Measurements from ENCODE around the gene TMEM245. TPM values are rescaled to one million over a fixed set of nuclear protein-coding genes. Genes with fewer than 3 reads are reported as not detected.
A peak's percentile ranks its signal among the peaks of the same experiment; 100 is the strongest.

TMEM245 gene
- total RNA-seq, 1 experiment from 2014 or later: 52.2 TPM

DNA sequence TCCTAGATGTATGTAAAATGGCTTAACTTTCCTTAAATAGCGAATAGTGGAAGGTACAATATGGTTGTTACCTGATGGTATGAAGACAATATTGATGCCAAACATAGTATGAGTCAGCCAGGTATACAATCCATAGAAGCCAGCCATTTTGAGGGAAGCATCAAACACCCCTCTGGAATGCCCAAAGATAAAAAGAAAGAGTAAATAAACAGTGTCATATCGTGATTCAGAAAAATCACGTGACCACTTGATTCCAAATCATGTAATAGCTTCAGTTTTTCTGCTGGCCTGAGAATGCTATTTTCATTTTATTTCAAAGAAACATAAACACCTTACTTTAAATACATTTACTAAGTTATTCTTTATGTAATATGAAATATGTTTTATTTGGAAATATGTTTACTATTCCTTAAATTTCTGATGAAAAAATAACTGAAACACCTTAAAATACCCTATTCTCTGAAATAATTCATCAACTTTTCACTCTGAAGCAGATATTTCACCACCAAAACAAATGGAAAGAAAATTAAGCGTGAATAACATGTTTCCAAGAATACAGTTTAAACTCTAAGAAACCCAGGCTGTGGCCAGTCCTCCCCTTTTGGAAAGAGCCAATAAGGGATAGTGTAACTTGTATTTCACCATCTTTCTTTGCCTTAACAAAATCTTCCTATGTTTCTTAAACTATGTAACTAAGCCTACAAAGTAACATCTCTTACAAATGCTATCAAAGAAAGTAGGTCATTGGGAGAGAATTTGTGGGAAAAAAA lies 81.6 kb downstream of the TMEM245 start:
- no peak overlapping the region for H3K27ac Mint-ChIP-seq (ENCODE audit: unreplicated experiment)
- no peaks in the 10 kb centered on the region for H3K27me3 Mint-ChIP-seq (ENCODE audit: unreplicated experiment)
- H3K36me3 Mint-ChIP-seq (ENCODE audit: insufficient read depth, unreplicated experiment): peaks cover 13% of the 10 kb centered on the region
- no peaks in the 10 kb centered on the region for H3K9me3 Mint-ChIP-seq (ENCODE audit: low read depth, unreplicated experiment)
- TF ChIP-seq, protein P1, sequence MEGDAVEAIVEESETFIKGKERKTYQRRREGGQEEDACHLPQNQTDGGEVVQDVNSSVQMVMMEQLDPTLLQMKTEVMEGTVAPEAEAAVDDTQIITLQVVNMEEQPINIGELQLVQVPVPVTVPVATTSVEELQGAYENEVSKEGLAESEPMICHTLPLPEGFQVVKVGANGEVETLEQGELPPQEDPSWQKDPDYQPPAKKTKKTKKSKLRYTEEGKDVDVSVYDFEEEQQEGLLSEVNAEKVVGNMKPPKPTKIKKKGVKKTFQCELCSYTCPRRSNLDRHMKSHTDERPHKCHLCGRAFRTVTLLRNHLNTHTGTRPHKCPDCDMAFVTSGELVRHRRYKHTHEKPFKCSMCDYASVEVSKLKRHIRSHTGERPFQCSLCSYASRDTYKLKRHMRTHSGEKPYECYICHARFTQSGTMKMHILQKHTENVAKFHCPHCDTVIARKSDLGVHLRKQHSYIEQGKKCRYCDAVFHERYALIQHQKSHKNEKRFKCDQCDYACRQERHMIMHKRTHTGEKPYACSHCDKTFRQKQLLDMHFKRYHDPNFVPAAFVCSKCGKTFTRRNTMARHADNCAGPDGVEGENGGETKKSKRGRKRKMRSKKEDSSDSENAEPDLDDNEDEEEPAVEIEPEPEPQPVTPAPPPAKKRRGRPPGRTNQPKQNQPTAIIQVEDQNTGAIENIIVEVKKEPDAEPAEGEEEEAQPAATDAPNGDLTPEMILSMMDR (IDR thresholded peaks at IDR 0.05; ENCODE audit: unreplicated experiment): no peak
- no peak for DNase-seq
- CTCF ChIA-PET: no interaction called here
- H3K4me1 Mint-ChIP-seq (ENCODE audit: low read depth, unreplicated experiment): peaks cover 37% of the 10 kb centered on the region
- no peak overlapping the region for H3K4me3 Mint-ChIP-seq (ENCODE audit: low read depth, unreplicated experiment)
- intact Hi-C loops (cut with micrococcal nuclease; ENCODE audit: unreplicated experiment): loop anchor here (2.0 to 10.0 kb wide), 2 partner anchors 73 to 277 kb away; no protein-coding TSS in a partner anchor
- BruUV-seq (replicated peaks): no TSS peak

DNA sequence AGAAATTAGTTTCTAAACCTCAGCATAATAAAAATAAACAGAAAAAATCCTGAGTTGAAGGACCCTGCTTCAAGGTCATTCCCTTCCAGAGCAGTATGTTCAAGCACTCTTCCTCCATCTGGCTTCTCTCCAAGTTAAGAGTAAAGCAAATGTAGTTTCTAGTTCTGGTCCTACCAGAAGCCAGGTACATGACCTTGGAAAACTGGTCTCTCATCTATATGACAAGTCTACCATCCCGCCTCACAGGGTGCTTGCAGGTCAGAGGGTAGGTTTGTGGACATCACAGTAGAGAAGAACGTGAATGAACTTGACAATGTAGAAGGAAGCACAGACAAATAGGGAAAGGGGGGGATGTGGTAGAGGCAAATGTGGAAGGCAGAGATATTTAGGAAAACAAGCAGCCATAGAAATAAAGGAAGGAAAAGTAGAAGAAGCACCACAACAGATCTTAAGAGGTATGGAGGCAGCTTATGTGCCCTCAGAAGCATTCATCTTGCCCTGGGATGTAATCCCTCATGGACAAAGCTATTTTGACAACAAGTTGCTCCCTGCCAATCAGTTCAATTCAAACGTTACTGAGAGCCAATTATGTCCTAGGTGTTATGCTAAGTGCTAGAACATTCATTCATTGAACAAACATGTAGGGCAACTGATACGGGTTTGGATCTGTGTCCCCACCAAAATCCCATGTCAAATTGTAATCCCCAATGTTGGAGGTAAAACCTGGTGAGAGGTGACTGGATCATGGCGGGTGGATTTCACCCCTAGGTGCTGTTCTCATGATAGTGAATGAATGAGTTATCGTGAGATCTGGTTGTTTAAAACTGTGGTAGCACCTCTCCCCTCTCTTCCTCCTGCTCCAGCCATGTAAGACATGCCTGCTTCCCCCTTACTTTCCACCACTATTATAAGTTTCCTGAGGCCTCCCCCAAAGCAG lies 82.7 kb downstream of the TMEM245 start:
- peaks cover 11% of the 10 kb centered on the region for H3K36me3 Mint-ChIP-seq (ENCODE audit: insufficient read depth, unreplicated experiment)
- H3K27me3 Mint-ChIP-seq (ENCODE audit: unreplicated experiment): no peaks in the 10 kb centered on the region
- intact Hi-C loops (cut with micrococcal nuclease; ENCODE audit: unreplicated experiment): loop anchor here (2.0 to 10.0 kb wide), 2 partner anchors 74 to 278 kb away; no protein-coding TSS in a partner anchor
- CTCF ChIA-PET: interaction anchor here (0.7 kb wide), 1 partner anchor 23 kb away, joined by 4 read pairs; no protein-coding TSS in a partner anchor
- H3K9me3 Mint-ChIP-seq (ENCODE audit: low read depth, unreplicated experiment): no peaks in the 10 kb centered on the region
- DNase-seq: no peak
- H3K27ac Mint-ChIP-seq (ENCODE audit: unreplicated experiment): peak overlapping the region; percentile 35
- peaks cover 35% of the 10 kb centered on the region for H3K4me1 Mint-ChIP-seq (ENCODE audit: low read depth, unreplicated experiment)
- no TSS peak for BruUV-seq (replicated peaks)
- H3K4me3 Mint-ChIP-seq (ENCODE audit: low read depth, unreplicated experiment): no peak overlapping the region
- TF ChIP-seq, protein P1 (IDR thresholded peaks at IDR 0.05; ENCODE audit: unreplicated experiment): no peak

DNA sequence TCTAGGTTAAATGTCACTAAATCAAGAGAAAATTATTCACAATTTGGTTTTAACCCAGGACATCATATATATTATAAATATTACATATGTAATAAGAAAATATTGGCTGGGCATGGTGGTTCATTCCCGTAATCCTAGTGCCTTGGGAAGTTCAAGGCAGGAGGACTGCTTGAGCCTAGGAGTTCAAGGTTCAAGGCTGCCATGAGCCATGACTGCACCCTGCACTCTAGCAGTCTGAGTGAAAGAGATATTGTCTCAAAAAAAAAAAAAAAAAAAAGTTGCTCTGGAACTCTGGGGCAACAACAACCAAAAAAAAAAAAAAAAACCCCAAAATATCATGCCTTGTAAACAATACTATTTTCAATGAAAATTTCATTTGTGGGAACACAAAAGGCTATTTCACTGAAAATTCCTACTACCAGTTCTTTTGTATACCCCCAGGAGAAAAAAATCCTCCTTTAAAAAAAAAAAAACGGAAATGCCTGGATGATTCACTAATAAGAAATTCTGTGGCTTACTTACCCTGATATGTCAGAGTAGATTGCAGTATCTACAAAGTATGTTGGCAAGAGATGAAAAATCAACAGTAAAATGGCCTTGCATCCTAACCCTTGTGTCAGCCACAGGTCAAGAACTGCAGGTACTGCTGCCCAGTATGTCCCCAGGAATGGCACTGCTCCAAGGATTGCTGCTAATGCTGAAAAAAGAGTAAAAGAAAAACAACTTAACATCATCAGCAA lies 83.9 kb downstream of the TMEM245 start:
- TF ChIP-seq, protein P1 (IDR thresholded peaks at IDR 0.05; ENCODE audit: unreplicated experiment): no peak
- no peak overlapping the region for H3K27ac Mint-ChIP-seq (ENCODE audit: unreplicated experiment)
- H3K4me1 Mint-ChIP-seq (ENCODE audit: low read depth, unreplicated experiment): peaks cover 35% of the 10 kb centered on the region
- no peak overlapping the region for H3K4me3 Mint-ChIP-seq (ENCODE audit: low read depth, unreplicated experiment)
- H3K9me3 Mint-ChIP-seq (ENCODE audit: low read depth, unreplicated experiment): no peaks in the 10 kb centered on the region
- peaks cover 11% of the 10 kb centered on the region for H3K36me3 Mint-ChIP-seq (ENCODE audit: insufficient read depth, unreplicated experiment)
- no TSS peak for BruUV-seq (replicated peaks)
- intact Hi-C loops (cut with micrococcal nuclease; ENCODE audit: unreplicated experiment): loop anchor here (2.0 to 10.0 kb wide), 2 partner anchors 75 to 279 kb away; no protein-coding TSS in a partner anchor
- no peaks in the 10 kb centered on the region for H3K27me3 Mint-ChIP-seq (ENCODE audit: unreplicated experiment)
- peak; percentile 38 for DNase-seq
- CTCF ChIA-PET: interaction anchor here (0.7 kb wide), 1 partner anchor 22 kb away, joined by 4 read pairs; no protein-coding TSS in a partner anchor
